Ovary (tissue), 9 donors: Measurements from ENCODE around the gene NUDC. TPM values are rescaled to one million over a fixed set of nuclear protein-coding genes. Genes with fewer than 3 reads are reported as not detected.
A peak's percentile ranks its signal among the peaks of the same experiment; 100 is the strongest.

Experiments
- DNase-seq, 5 donors: peaks; one replicate each; pipeline ENCODE4 v3.0.0-alpha.2; 2019 to 2020
- H3K27ac ChIP-seq, 2 donors: fragments of 200-600 bp; one replicate each; pipeline versions ENCODE4 v1.5.1 to v1.8.0; 2019 to 2022
- H3K27me3 ChIP-seq: fragments of 200-600 bp; one replicate; pipeline ENCODE4 v1.8.0; 2022
- H3K36me3 ChIP-seq: fragments of 200-600 bp; sonication (generic); one replicate; pipeline ENCODE4 v1.5.1; 2019
- H3K4me1 ChIP-seq: one replicate; pipeline ENCODE4 v1.8.1; 2013; ENCODE audit warnings: mild to moderate bottlenecking, moderate library complexity; ENCODE audit not compliant: insufficient read depth
- H3K4me3 ChIP-seq: fragments of 200-600 bp; sonication (generic); one replicate; pipeline ENCODE4 v1.5.1; 2017
- H3K9me3 ChIP-seq, 2 donors: fragments of 200-600 bp in 1 of 2; sonication (generic) in 1 of 2; one replicate each; pipeline versions ENCODE4 v1.5.1 to v1.8.1; 2013 to 2019; ENCODE audit warnings: mild to moderate bottlenecking in 1 of 2, moderate library complexity in 1 of 2
- CTCF ChIP-seq, 3 donors: fragments of 450-650 bp in 2 of 3; fragments of 200-600 bp in 1 of 3; IDR thresholded peaks; one replicate each; pipeline versions ENCODE4 v1.5.1 to v1.8.0; 2016 to 2022; ENCODE audit warnings: antibody characterized with exemption in 3 of 3, mild to moderate bottlenecking in 1 of 3
- EP300 ChIP-seq: sonication (generic); formaldehyde crosslinking; IDR thresholded peaks from one replicate; pipeline ENCODE4 v1.6.1; 2017; ENCODE audit warnings: antibody characterized with exemption
- POLR2A ChIP-seq: fragments of 450-650 bp; IDR thresholded peaks from one replicate; pipeline ENCODE4 v1.6.1; 2017; ENCODE audit warnings: antibody characterized with exemption, mild to moderate bottlenecking, moderate library complexity
- WGBS, 3 donors: extraction: QIAGEN DNeasy Blood & Tissue Kit in 1 of 3; methylation state at CpG; one replicate each; pipeline versions ENCODE4 v1.1.5 to v1.1.7; 2013 to 2017; 5-methylcytosine and 5-hydroxymethylcytosine counted together
- intact Hi-C, 4 donors: fragments of 100-400 bp; cut with DNase I; formaldehyde crosslinking; loops; one replicate each; pipeline versions ENCODE4 v1.11.0 to v1.15.1; 2022 to 2023
- polyA plus RNA-seq, 2 donors: library from polyadenylated mRNA; stranded (reverse); fragments of 200-250 nt in 1 of 2; fragments of 350-450 nt in 1 of 2; fragmentation: Illumina TruSeq in 1 of 2; extraction: RNeasy Lipid Tissue Mini Kit (QIAGEN cat#74804) in 1 of 2; gene quantifications; one replicate each; pipeline ENCODE4 v1.2.3, GENCODE V29; 2013 to 2014
- total RNA-seq, 7 donors: library from RNA; depleted of rRNA in 2 of 7; stranded (reverse); fragments of >200 nt in 2 of 7; fragmentation: NEBNext Ultra II Directional in 3 of 7; extraction: Animal tissue kit (Norgen Biotek cat#: 25700) in 3 of 7; gene quantifications; one replicate each; pipeline versions ENCODE4 v1.1.0 to v1.2.4, GENCODE V29; 2016 to 2023
- donor health status: DM: no; HTN: no; CAD: no; lungs with moderate emphysema.
- donor health status: DM: no; HTN: no; CAD: no.
- donor health status: Bipolar disorder and iron deficiency.
- donor health status: DM: yes; HTN: yes; CAD: no.
- donor health status: DM: no; HTN: no; CAD: no.
- donor health status: DM: yes; HTN: yes; CAD: no.

Gene NUDC
- total and polyA plus RNA-seq, 9 donors, result 32.8 to 76.7 (median 57.6) TPM

DNA sequence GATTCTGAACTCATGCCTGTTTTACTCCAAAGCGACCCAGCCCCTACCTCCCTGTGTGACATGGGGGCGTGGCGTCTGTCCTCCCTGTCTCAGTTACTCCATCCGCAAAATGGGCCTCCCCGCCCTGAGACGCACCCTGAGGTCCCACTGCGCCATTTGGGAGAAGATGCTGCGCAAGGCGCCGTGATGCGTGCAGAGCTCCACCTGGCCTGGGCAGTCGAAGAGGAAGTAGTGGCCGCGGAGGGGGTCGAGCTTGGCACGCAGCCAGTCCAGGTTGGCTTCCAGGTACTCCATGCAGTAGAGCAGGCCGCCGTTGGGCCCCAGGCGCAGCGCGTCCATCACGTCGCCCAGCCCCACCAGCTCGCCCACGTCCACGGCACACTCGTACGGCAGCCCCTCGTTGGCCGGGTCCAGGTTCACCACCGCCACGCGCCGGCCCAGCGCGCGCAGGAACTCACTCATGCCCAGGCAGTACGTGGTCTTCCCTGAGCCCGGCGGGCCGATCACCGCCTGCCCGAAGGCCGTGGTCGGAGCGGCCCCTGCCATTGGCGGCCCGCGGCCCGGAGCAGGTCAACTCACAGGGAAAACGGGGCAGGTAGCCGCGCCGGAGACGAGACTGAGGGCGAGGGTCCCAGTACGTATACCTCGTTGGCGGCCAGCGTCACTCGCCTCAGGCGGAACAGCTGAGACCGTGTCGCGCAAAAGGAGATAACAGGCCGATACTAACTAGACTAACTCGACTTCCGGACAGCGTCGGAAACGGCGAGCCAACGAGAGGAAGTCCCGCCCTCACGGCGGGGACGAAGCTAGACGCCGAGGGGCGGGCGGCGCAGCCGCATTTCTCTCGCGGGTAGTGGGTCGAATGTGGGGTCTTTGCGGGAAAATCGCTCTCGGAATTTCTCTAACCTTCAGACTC lies 31.7 kb upstream of the NUDC start, which contains the start of gene GPN2:
GPN2 (minus strand) TSS at position 733 of the 916 bp plus-strand sequence; CDS start at position 546, 187 bp downstream.
- Histone ChIP-seq H3K9me3 (no peaks in the 10 kb centered on the region), H3K4me3 (peak within 1 kb of the TSS; percentile 79), H3K4me1 (peaks cover 5% of the 10 kb centered on the region), H3K27me3 (no peaks in the 10 kb centered on the region), H3K27ac (peak within 1 kb of the TSS; percentile 76 to 77), H3K36me3 (no peaks in the 10 kb centered on the region)
- TF ChIP-seq POLR2A (peak; percentile 52), CTCF (IDR thresholded peaks at IDR 0.05) (no peak)
- 1 to 2% (median 1%) methylated on average over 77 to 89 of the region's 89 CpGs for WGBS, 3 donors
- intact Hi-C loops, result no loop called here
- peak; percentile 69 to 84 (median 71) for DNase-seq

DNA sequence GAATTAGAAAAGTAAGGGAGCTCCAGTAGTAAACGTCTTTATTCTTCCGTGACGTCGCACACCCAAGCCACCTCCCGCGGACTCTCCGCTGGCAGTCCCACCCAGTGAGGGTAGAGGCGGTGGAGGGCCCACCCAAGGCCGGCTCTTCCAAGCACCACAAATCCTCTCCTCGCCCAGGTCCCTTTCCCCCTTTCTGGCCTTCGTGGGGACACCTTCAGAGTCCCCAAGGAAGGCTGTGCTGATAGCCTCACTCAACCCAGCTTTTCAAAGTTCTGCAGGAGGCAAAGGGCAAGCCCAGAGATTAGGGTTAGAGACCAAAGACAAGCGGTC lies 31.1 kb upstream of the NUDC start:
- no peak for DNase-seq
- peak overlapping the region; percentile 79 for H3K4me3 ChIP-seq
- WGBS, 3 donors, result 1 to 2% (median 1%) methylated on average over 12 of the region's 12 CpGs
- H3K4me1 ChIP-seq, result peaks cover 5% of the 10 kb centered on the region
- intact Hi-C loops, result no loop called here
- no peaks in the 10 kb centered on the region for H3K36me3 ChIP-seq
- H3K9me3 ChIP-seq, result no peaks in the 10 kb centered on the region
- no peaks in the 10 kb centered on the region for H3K27me3 ChIP-seq
- H3K27ac ChIP-seq, result peak overlapping the region; percentile 76 to 77
- TF ChIP-seq EP300, result no peak
- peak; percentile 3 for TF ChIP-seq POLR2A

DNA sequence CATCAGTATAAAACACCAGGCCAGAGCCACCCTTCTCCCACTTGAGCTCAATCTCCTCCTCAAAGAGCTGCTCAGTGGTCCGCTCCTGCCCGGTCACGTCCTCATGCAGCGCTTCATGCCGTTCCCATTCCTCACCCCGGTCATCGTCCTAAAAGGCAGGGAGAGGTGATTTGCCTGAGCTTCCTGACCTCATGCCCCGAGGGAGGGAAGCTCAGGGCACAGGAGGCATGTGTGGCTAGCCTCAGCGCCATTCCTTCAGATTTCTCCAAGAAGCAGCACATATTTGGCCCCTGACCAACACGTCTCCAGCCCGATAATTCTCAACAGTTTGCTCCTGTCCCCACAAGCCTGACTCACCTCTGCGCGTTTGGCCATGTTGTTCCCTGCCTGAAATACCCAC lies 27.3 kb upstream of the NUDC start:
- intact Hi-C loops, result no loop called here
- Histone ChIP-seq H3K4me3 (no peak overlapping the region), H3K9me3 (no peaks in the 10 kb centered on the region), H3K27me3 (no peaks in the 10 kb centered on the region), H3K36me3 (no peaks in the 10 kb centered on the region), H3K27ac (no peak overlapping the region), H3K4me1 (peaks cover 4% of the 10 kb centered on the region)
- no peak for TF ChIP-seq CTCF (IDR thresholded peaks at IDR 0.05)
- no peak for TF ChIP-seq EP300
- TF ChIP-seq POLR2A, result no peak
- 91 to 92% (median 92%) methylated on average over 13 of the region's 13 CpGs for WGBS, 3 donors
- no peak for DNase-seq

DNA sequence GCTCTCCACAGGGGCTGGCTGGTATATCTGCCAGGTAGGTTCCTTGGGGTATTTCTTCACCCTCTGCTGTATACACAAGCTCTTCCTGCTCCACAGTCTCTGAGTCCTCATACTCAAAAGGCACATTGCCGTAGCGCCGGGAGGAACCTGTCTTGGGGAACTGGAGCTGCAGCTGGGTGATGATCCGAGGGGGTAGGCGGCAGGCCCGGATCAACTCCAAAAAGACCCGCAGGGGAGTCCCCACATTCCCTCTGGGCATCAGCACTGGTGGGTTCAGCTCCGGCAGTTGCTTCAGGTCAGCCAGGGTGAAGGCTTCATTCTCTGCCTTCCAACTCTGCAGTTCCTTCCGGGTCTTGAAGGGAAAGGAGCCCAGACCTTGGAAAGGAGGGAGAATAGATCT lies 24.2 kb upstream of the NUDC start:
- Histone ChIP-seq H3K36me3 (no peaks in the 10 kb centered on the region), H3K27ac (no peak overlapping the region), H3K9me3 (no peaks in the 10 kb centered on the region), H3K4me1 (peaks cover 2% of the 10 kb centered on the region), H3K27me3 (no peaks in the 10 kb centered on the region), H3K4me3 (no peak overlapping the region)
- DNase-seq, result no peak
- TF ChIP-seq POLR2A, result no peak
- TF ChIP-seq EP300, result no peak
- TF ChIP-seq CTCF (IDR thresholded peaks at IDR 0.05), result no peak
- 84 to 88% (median 86%) methylated on average over 9 of the region's 9 CpGs for WGBS, 3 donors
- intact Hi-C loops, result no loop called here
